Measurements from ENCODE around the gene HS3ST1.

DNA sequence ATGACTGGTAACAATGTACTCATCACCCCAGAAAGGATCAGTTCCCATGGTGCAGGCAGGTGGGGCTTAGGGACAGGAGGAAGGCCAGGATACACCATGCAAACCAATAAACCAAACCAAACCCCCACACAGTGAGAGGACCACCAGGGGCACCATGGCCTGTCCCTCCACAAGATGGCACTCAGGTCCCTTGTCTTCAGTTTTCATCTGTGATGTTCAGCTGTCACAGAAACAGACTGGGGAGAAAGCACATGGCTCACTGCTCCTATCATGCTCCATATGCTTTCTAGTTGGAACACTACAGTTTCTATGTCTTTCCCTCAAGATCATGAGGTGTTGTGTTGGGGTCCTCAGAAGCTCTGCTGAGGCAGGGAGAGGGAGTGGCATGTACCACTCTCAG is 10.1 kb downstream of the HS3ST1 start:
- TF ChIP-seq, protein P1, sequence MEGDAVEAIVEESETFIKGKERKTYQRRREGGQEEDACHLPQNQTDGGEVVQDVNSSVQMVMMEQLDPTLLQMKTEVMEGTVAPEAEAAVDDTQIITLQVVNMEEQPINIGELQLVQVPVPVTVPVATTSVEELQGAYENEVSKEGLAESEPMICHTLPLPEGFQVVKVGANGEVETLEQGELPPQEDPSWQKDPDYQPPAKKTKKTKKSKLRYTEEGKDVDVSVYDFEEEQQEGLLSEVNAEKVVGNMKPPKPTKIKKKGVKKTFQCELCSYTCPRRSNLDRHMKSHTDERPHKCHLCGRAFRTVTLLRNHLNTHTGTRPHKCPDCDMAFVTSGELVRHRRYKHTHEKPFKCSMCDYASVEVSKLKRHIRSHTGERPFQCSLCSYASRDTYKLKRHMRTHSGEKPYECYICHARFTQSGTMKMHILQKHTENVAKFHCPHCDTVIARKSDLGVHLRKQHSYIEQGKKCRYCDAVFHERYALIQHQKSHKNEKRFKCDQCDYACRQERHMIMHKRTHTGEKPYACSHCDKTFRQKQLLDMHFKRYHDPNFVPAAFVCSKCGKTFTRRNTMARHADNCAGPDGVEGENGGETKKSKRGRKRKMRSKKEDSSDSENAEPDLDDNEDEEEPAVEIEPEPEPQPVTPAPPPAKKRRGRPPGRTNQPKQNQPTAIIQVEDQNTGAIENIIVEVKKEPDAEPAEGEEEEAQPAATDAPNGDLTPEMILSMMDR (IDR thresholded peaks at IDR 0.05) = no peak
- TF ChIP-seq POLR2A (IDR thresholded peaks at IDR 0.05) = no peak
